B cell (primary cell): Measurements from ENCODE around the gene SPCS2. TPM values are rescaled to one million over a fixed set of nuclear protein-coding genes. Genes with fewer than 3 reads are reported as not detected.

ENCODE experiments used
- ATAC-seq: fragments of 200-7000 bp; cut with Tn5 transposase; one replicate; pipeline ENCODE4 v1.10.0; 2021; ENCODE audit warnings: low read depth, mild to moderate bottlenecking, moderate number of reproducible peaks, moderate library complexity
- CTCF ChIA-PET: fragments of 350-600 bp; sonication (Branson Sonifier 250); formaldehyde crosslinking; loops from one replicate; lab custom pipeline; 2021; ENCODE audit warnings: antibody characterized with exemption, inconsistent platforms; lab: Charles Lee
- POLR2A ChIA-PET: fragments of 350-600 bp; sonication (Branson Sonifier 250); formaldehyde crosslinking; loops from one replicate; lab custom pipeline; 2021; ENCODE audit warnings: antibody characterized with exemption; lab: Charles Lee
- DNase-seq: peaks from one replicate; pipeline ENCODE4 v3.0.0; 2013
- H2AFZ ChIP-seq: 2 replicates; pipeline ENCODE4 v1.6.1; 2012; ENCODE audit warnings: mild to moderate bottlenecking, low read depth, low read length; ENCODE audit not compliant: insufficient read depth, poor library complexity, severe bottlenecking
- H3K27ac ChIP-seq, 2 donors: 1 replicate in 1 of 2; 2 replicates in 1 of 2; pipeline ENCODE4 v1.5.1; 2012 to 2013; ENCODE audit warnings: low read length in 2 of 2, mild to moderate bottlenecking in 2 of 2, moderate library complexity in 1 of 2
- H3K27me3 ChIP-seq, 4 experiments: fragments of 200-600 bp in 1 of 4; sonication (generic) in 1 of 4; replicated peaks in 1 of 4; 1 replicate in 2 of 4; 2 replicates in 2 of 4; pipeline versions ENCODE4 v1.6.1 to v1.7.0; 2013 to 2016; ENCODE audit warnings: low read length in 3 of 4, mild to moderate bottlenecking in 2 of 4, mixed read lengths in 1 of 4, moderate library complexity in 1 of 4; ENCODE audit not compliant: insufficient read depth in 4 of 4, control insufficient read depth in 3 of 4; ENCODE audit errors: control extremely low read depth in 1 of 4
- H3K36me3 ChIP-seq, 2 experiments: replicated peaks in 1 of 2; 1 replicate in 1 of 2; 2 replicates in 1 of 2; pipeline versions ENCODE4 v1.6.1 to v1.7.1; 2013; ENCODE audit warnings: low read length in 1 of 2; ENCODE audit not compliant: insufficient read depth in 2 of 2, control insufficient read depth in 1 of 2; ENCODE audit errors: control extremely low read depth in 1 of 2, extremely low read depth in 1 of 2
- H3K4me1 ChIP-seq, 2 donors: fragments of 200-600 bp in 1 of 2; sonication (generic) in 1 of 2; 1 replicate in 1 of 2; 2 replicates in 1 of 2; pipeline versions ENCODE4 v1.5.1 to v1.6.1; 2013 to 2017; ENCODE audit warnings: low read length in 2 of 2; ENCODE audit not compliant: control insufficient read depth in 2 of 2, insufficient read depth in 2 of 2
- H3K4me2 ChIP-seq: replicated peaks from 2 replicates; pipeline ENCODE3; 2012; ENCODE audit warnings: mild to moderate bottlenecking, low read depth, low read length; ENCODE audit not compliant: poor library complexity, severe bottlenecking
- H3K4me3 ChIP-seq, 5 experiments: fragments of 200-600 bp in 1 of 5; sonication (generic) in 1 of 5; 1 replicate in 3 of 5; 2 replicates in 2 of 5; pipeline versions ENCODE4 v1.5.1 to v1.7.0; 2011 to 2016; ENCODE audit warnings: low read length in 4 of 5, mild to moderate bottlenecking in 4 of 5, low read depth in 2 of 5, control low read depth in 1 of 5, moderate library complexity in 1 of 5; ENCODE audit not compliant: insufficient read depth in 1 of 5; ENCODE audit errors: control extremely low read depth in 1 of 5, extremely low read depth in 1 of 5
- H3K79me2 ChIP-seq: fragments of 200-600 bp; sonication (generic); one replicate; pipeline ENCODE4 v1.6.0; 2016; ENCODE audit warnings: low read length; ENCODE audit not compliant: control insufficient read depth, insufficient read depth
- H3K9ac ChIP-seq: fragments of 200-600 bp; sonication (generic); 2 replicates; pipeline ENCODE4 v1.6.1; 2017; ENCODE audit warnings: mild to moderate bottlenecking, low read length, moderate library complexity
- H3K9me3 ChIP-seq, 3 donors: one replicate each; pipeline versions ENCODE4 v1.6.1 to v1.7.1; 2013; ENCODE audit warnings: low read length in 2 of 3; ENCODE audit not compliant: control insufficient read depth in 2 of 3, insufficient read depth in 1 of 3; ENCODE audit errors: control extremely low read depth in 1 of 3
- H4K20me1 ChIP-seq: 2 replicates; pipeline ENCODE4 v1.6.0; 2012; ENCODE audit warnings: mild to moderate bottlenecking, low read length; ENCODE audit not compliant: insufficient read depth, control insufficient read depth, poor library complexity, severe bottlenecking
- H3K27ac Mint-ChIP-seq: one replicate; pipeline ENCODE4 v1.8.0; 2021; ENCODE audit warnings: mixed read lengths
- H3K27me3 Mint-ChIP-seq: one replicate; pipeline ENCODE4 v1.8.0; 2021; ENCODE audit warnings: mixed read lengths
- H3K4me1 Mint-ChIP-seq: one replicate; pipeline ENCODE4 v1.8.0; 2021; ENCODE audit warnings: mixed read lengths
- H3K4me3 Mint-ChIP-seq: one replicate; pipeline ENCODE4 v1.8.0; 2021; ENCODE audit warnings: mixed read lengths
- H3K9me3 Mint-ChIP-seq: one replicate; pipeline ENCODE4 v1.8.0; 2022; ENCODE audit warnings: mixed read lengths; ENCODE audit not compliant: insufficient read depth
- EZH2 ChIP-seq: IDR thresholded peaks from 2 replicates; pipeline ENCODE4 v1.6.1; 2012; ENCODE audit warnings: borderline replicate concordance, low read depth, mild to moderate bottlenecking, moderate library complexity, low read length; ENCODE audit not compliant: insufficient read depth, poor library complexity, severe bottlenecking
- WGBS: methylation state at CpG from one replicate; pipeline ENCODE4 v1.1.5; 2013; ENCODE audit warnings: missing lambda C conversion rate; ENCODE audit not compliant: insufficient coverage; 5-methylcytosine and 5-hydroxymethylcytosine counted together
- intact Hi-C: fragments of 100-400 bp; cut with micrococcal nuclease; formaldehyde crosslinking; loops from one replicate; pipeline ENCODE4 v1.10.0; 2022
- polyA plus RNA-seq: library from polyadenylated mRNA; depleted of rRNA; stranded (reverse); fragments of >200 nt; gene quantifications from 2 replicates; pipeline ENCODE4 v1.2.3, GENCODE V29; 2012
- total RNA-seq, 2 donors: library from RNA; stranded (reverse); fragments of 120-200 nt in 1 of 2; gene quantifications; 1 replicate in 1 of 2; 2 replicates in 1 of 2; pipeline versions ENCODE4 v1.2.3 to v1.2.4, GENCODE V29; 2013 to 2022
- TF ChIP-seq, protein P1 (sequence below): fragments of 200-600 bp; IDR thresholded peaks from one replicate; pipeline ENCODE4 v1.8.0; 2022; ENCODE audit warnings: antibody characterized with exemption, mild to moderate bottlenecking

SPCS2 gene
- total and polyA plus RNA-seq, 2 donors (not counting 1 experiment from before 2014, with no cell fraction given) = 17.8 to 98.5 TPM

DNA sequence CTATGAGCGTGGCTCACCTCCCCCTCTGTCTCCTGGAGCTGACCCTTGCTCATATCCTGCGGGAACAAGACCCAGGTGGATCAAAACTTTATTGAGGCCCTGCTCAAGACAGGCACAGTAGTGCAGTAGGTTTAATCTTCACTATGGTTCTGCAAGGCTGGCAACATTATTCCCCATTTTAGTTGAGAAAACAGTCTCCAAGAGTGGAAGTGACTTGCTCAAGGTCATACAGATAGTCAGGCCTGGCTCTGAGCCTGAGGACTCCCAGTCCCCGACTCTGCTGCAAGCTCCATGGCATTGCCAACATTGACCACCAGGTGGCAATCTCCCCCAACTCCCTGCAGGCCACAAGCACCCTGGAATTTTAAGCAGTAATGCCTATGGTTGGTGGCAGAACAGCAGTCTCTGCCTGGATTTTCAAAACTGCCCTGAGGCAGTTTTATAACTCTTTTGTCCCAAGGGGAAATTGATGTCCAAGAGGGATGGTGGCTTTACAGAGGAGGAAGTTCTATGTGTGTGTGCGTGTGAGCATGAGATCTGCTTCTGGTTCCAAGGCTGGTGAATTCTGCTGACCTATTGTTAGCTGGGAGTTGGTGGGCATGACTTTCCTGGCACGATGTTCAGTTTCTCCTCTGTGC is 73.8 kb downstream of the SPCS2 start:
- Histone ChIP-seq H3K27ac (no peak overlapping the region), H3K36me3 (no peaks in the 10 kb centered on the region), H3K9me3 (peaks cover 0 to 8% (median 0%) of the 10 kb centered on the region in 3 donors), H3K4me3 (no peak overlapping the region), H3K27me3 (no peaks in the 10 kb centered on the region), H3K4me2 (no peak overlapping the region), H3K4me1 (no peaks in the 10 kb centered on the region), H3K79me2 (no peaks in the 10 kb centered on the region), H3K9ac (no peak overlapping the region), H2AFZ (no peak overlapping the region), H4K20me1 (no peaks in the 10 kb centered on the region)
- Mint-ChIP-seq H3K9me3 (no peaks in the 10 kb centered on the region), H3K4me1 (no peaks in the 10 kb centered on the region), H3K4me3 (no peak overlapping the region), H3K27me3 (no peaks in the 10 kb centered on the region), H3K27ac (no peak overlapping the region)
- DNase-seq = peak; percentile 78
- intact Hi-C loops = no loop called here
- ChIA-PET POLR2A (interaction anchor here (0.7 kb wide), 1 partner anchor 39 kb away, joined by 3 read pairs; no protein-coding TSS in a partner anchor), CTCF (interaction anchor here (0.6 to 17.2 kb wide), 22 partner anchors 8 to 257 kb away, joined by 3 to 235 read pairs (median 4); no protein-coding TSS in a partner anchor)
- TF ChIP-seq, protein P1, sequence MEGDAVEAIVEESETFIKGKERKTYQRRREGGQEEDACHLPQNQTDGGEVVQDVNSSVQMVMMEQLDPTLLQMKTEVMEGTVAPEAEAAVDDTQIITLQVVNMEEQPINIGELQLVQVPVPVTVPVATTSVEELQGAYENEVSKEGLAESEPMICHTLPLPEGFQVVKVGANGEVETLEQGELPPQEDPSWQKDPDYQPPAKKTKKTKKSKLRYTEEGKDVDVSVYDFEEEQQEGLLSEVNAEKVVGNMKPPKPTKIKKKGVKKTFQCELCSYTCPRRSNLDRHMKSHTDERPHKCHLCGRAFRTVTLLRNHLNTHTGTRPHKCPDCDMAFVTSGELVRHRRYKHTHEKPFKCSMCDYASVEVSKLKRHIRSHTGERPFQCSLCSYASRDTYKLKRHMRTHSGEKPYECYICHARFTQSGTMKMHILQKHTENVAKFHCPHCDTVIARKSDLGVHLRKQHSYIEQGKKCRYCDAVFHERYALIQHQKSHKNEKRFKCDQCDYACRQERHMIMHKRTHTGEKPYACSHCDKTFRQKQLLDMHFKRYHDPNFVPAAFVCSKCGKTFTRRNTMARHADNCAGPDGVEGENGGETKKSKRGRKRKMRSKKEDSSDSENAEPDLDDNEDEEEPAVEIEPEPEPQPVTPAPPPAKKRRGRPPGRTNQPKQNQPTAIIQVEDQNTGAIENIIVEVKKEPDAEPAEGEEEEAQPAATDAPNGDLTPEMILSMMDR = peak; percentile 99
- no peak for TF ChIP-seq EZH2
- ATAC-seq = peak; percentile 78
- WGBS = 55% methylated on average over 5 of the region's 5 CpGs

DNA sequence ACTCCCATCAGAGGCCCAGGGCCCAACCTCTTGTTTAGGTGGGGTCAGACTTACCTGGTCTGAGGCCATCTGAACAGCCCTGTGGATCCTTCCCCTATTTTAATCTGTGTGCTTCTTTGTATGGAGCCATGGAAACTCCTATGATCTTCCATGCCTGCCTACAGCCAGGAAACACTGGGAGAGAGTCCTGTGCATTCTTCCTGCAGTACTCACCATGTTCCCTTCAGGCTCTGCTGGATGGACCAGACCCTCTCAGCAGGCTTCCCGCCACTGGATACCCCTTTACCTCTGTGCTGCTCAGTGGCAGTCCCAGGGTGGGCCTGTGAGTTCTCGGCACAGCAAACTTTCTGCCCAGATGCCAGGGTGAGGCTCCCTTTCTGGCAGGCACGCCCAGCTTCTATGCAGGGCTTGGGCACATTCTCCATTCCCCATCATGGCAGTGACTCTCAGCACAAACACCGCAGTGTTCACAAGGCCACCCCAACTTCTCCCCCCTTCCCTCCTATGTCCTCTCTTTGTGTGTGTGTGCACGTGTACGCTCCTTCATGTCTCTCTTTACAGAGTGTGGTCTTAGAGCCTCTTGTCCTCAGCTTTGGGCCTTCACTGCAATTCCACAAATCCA is 74.5 kb downstream of the SPCS2 start:
- H3K4me1 Mint-ChIP-seq = no peaks in the 10 kb centered on the region
- DNase-seq (no peak), ATAC-seq (no peak)
- no peak overlapping the region for H3K4me3 ChIP-seq
- ChIA-PET POLR2A (interaction anchor here (0.7 kb wide), 1 partner anchor 40 kb away, joined by 3 read pairs; no protein-coding TSS in a partner anchor), CTCF (interaction anchor here (0.9 to 17.2 kb wide), 14 partner anchors 8 to 248 kb away, joined by 3 to 235 read pairs (median 10); no protein-coding TSS in a partner anchor)
- no peak overlapping the region for H2AFZ ChIP-seq
- H3K27me3 Mint-ChIP-seq = no peaks in the 10 kb centered on the region
- intact Hi-C loops = no loop called here
- H3K4me2 ChIP-seq = no peak overlapping the region
- no peaks in the 10 kb centered on the region for H3K4me1 ChIP-seq
- H3K4me3 Mint-ChIP-seq = no peak overlapping the region
- no peaks in the 10 kb centered on the region for H3K27me3 ChIP-seq
- no peak overlapping the region for H3K27ac ChIP-seq
- no peak overlapping the region for H3K27ac Mint-ChIP-seq
- H3K9ac ChIP-seq = no peak overlapping the region
- H3K36me3 ChIP-seq = no peaks in the 10 kb centered on the region
- H4K20me1 ChIP-seq = no peaks in the 10 kb centered on the region
- no peaks in the 10 kb centered on the region for H3K9me3 Mint-ChIP-seq
- H3K79me2 ChIP-seq = no peaks in the 10 kb centered on the region
- peaks cover 0 to 8% (median 0%) of the 10 kb centered on the region in 3 donors for H3K9me3 ChIP-seq
- 93% methylated on average over 6 of the region's 6 CpGs for WGBS
- TF ChIP-seq EZH2 = no peak
- TF ChIP-seq, protein P1 = no peak
